NCI-H460 (cell line): Measurements from ENCODE around the gene USB1. TPM values are rescaled to one million over a fixed set of nuclear protein-coding genes. Genes with fewer than 3 reads are reported as not detected.

Source experiments
- total RNA-seq: library from RNA; depleted of rRNA; stranded (reverse); fragments of >200 nt; shearing (Covaris generic); gene quantifications from 2 replicates; pipeline ENCODE4 v1.2.3, GENCODE V29; 2014; rRNA removed

Gene USB1
- total RNA-seq, 1 experiment from 2014 or later: 14.2 TPM

Other genes with a start within 250 kb of the USB1 start
- 300 and 301 TPM in 2 replicates for gene KIFC3, start 198.9 kb upstream of the USB1 start, total RNA-seq
- gene CNGB1, start 30.3 kb upstream of the USB1 start, total RNA-seq: not detected in 2 replicates
- 5.9 and 7.6 TPM in 2 replicates for gene ZNF319, start 735 bp upstream of the USB1 start, total RNA-seq
- 4.0 and 4.8 TPM in 2 replicates for gene MMP15, start 24.3 kb downstream of the USB1 start, total RNA-seq
- gene CFAP20, start 128.0 kb downstream of the USB1 start, total RNA-seq: 77.8 and 85.3 TPM in 2 replicates
- gene CSNK2A2, start 196.7 kb downstream of the USB1 start, total RNA-seq: 56.9 and 60.1 TPM in 2 replicates